Activated naive CD8-positive, alpha-beta T cell treated with anti-CD3 and anti-CD28 coated beads, Interleukin-2, amount 10 ng/mL, durations not matched to agents 7 days and 5 days (primary cell): ENCODE results near the gene GBX2. TPM values are rescaled to one million over a fixed set of nuclear protein-coding genes. Genes with fewer than 3 reads are reported as not detected.

ENCODE experiments used
- ATAC-seq: fragments of 150-1000 bp; cut with Tn5 transposase; one replicate; pipeline ENCODE4 v1.10.0; 2021; ENCODE audit warnings: low read depth, moderate library complexity
- POLR2A ChIA-PET: fragments of 350-600 bp; sonication (Branson Sonifier 250); formaldehyde crosslinking; loops from one replicate; lab custom pipeline; 2021; ENCODE audit warnings: antibody characterized with exemption; lab: Charles Lee
- DNase-seq: peaks from one replicate; pipeline ENCODE4 v3.0.0; 2021
- H3K27ac Mint-ChIP-seq: one replicate; pipeline ENCODE4 v1.8.0; 2022; ENCODE audit warnings: mild to moderate bottlenecking, mixed read lengths
- H3K27me3 Mint-ChIP-seq: one replicate; pipeline ENCODE4 v1.8.0; 2022; ENCODE audit warnings: mild to moderate bottlenecking, moderate library complexity, mixed read lengths
- H3K36me3 Mint-ChIP-seq: one replicate; pipeline ENCODE4 v1.8.0; 2021; ENCODE audit warnings: mild to moderate bottlenecking, mixed read lengths
- H3K4me1 Mint-ChIP-seq: one replicate; pipeline ENCODE4 v1.8.0; 2021; ENCODE audit warnings: mixed read lengths
- H3K4me3 Mint-ChIP-seq: one replicate; pipeline ENCODE4 v1.8.0; 2022; ENCODE audit warnings: mild to moderate bottlenecking, moderate library complexity, mixed read lengths
- H3K9me3 Mint-ChIP-seq: one replicate; pipeline ENCODE4 v1.8.0; 2021; ENCODE audit warnings: mixed read lengths
- total RNA-seq, 2 experiments: library from RNA; stranded (reverse); gene quantifications; one replicate each; pipeline ENCODE4 v1.2.3, GENCODE V29; 2021

Gene GBX2
- total RNA-seq, 2 experiments from 2014 or later: not detected

GRCh38 chr2:236205867-236206645 is 37.9 kb upstream of the GBX2 start:
- H3K4me3 Mint-ChIP-seq: no peak overlapping the region
- DNase-seq (no peak), ATAC-seq (no peak)
- no peak overlapping the region for H3K27ac Mint-ChIP-seq
- no peaks in the 10 kb centered on the region for H3K27me3 Mint-ChIP-seq
- POLR2A ChIA-PET: no interaction called here
- no peaks in the 10 kb centered on the region for H3K4me1 Mint-ChIP-seq
- no peaks in the 10 kb centered on the region for H3K36me3 Mint-ChIP-seq
- peaks cover 2% of the 10 kb centered on the region for H3K9me3 Mint-ChIP-seq

GRCh38 chr2:236204953-236205352 is 36.8 kb upstream of the GBX2 start:
- POLR2A ChIA-PET: no interaction called here
- DNase-seq (no peak), ATAC-seq (no peak)
- Mint-ChIP-seq H3K4me3 (no peak overlapping the region), H3K9me3 (peaks cover 2% of the 10 kb centered on the region), H3K27ac (no peak overlapping the region), H3K36me3 (no peaks in the 10 kb centered on the region), H3K27me3 (no peaks in the 10 kb centered on the region), H3K4me1 (no peaks in the 10 kb centered on the region)

- Mint-ChIP-seq H3K27me3 (no peaks in the 10 kb centered on the region), H3K27ac (no peak overlapping the region), H3K9me3 (no peaks in the 10 kb centered on the region), H3K36me3 (no peaks in the 10 kb centered on the region), H3K4me1 (no peaks in the 10 kb centered on the region), H3K4me3 (no peak overlapping the region)
- ATAC-seq (no peak), DNase-seq (no peak)
- POLR2A ChIA-PET: no interaction called here
Observed at GRCh38 chr2:236200378-236200777, 32.2 kb upstream of the GBX2 start.

DNA sequence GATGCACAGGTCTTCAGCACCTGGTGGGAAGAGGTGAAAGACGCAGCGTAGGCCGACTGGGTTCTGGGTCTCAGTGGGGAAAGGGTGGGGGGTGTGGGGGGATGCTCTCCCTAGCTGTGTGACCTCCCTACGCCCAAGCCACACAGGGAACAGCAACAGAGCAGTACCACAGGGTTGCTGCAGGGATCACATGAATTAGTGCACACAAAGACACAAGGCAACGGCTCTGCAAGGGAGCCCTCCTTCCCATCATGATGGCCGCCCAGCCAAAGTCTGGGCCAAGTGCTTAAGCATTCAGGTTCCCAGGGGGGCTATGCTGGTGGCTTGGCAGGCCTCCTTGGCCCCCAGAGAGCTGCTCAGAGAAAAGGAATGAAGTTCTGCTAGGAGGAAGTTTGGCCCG is 28.2 kb upstream of the GBX2 start:
- no peak overlapping the region for H3K27ac Mint-ChIP-seq
- no peak overlapping the region for H3K4me3 Mint-ChIP-seq
- ATAC-seq (no peak), DNase-seq (no peak)
- H3K27me3 Mint-ChIP-seq: no peaks in the 10 kb centered on the region
- no peaks in the 10 kb centered on the region for H3K4me1 Mint-ChIP-seq
- H3K9me3 Mint-ChIP-seq: no peaks in the 10 kb centered on the region
- POLR2A ChIA-PET: no interaction called here
- H3K36me3 Mint-ChIP-seq: no peaks in the 10 kb centered on the region

DNA sequence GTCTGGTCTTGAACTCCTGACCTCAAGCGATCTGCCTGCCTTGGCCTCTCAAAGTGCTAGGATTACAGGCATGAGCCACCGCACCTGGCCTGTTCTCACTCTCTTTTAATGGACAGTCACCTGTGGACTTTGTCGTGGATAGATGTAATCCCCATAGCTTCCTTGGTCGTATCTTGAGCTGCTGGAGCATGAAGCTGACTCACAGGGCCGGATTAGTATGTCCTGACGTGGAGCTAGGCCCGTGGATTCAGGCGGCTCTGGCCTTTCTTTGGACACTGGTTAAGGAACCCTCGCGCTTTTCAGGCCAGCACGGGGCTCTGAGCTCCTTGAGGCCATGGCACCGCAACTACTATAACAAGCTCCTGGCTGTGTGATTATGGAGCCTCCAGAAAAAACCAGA is 27.5 kb upstream of the GBX2 start:
- POLR2A ChIA-PET: no interaction called here
- ATAC-seq (no peak), DNase-seq (no peak)
- no peak overlapping the region for H3K4me3 Mint-ChIP-seq
- no peaks in the 10 kb centered on the region for H3K27me3 Mint-ChIP-seq
- no peak overlapping the region for H3K27ac Mint-ChIP-seq
- H3K9me3 Mint-ChIP-seq: no peaks in the 10 kb centered on the region
- no peaks in the 10 kb centered on the region for H3K36me3 Mint-ChIP-seq
- H3K4me1 Mint-ChIP-seq: no peaks in the 10 kb centered on the region

DNA sequence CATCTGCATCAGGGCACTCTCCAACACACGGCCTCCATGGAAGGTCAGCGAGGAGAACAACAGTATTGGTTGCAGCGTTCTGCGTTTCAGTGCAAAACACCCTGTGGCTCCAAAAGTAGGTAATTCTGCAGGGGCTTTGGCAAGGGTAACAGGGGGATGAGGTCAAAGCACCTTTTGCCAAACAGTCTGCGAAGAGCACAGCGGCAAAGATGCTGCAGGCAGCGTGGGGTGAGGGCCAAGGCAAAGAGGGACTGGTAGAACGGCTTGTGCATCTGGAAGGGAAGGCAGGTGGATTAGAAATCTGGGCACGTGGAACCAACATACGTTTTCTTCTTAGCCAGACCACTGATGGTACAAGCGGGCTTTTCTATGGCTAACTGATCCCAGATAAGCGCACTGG is 26.6 kb upstream of the GBX2 start:
- Mint-ChIP-seq H3K4me3 (no peak overlapping the region), H3K27me3 (no peaks in the 10 kb centered on the region), H3K4me1 (no peaks in the 10 kb centered on the region), H3K27ac (no peak overlapping the region), H3K9me3 (no peaks in the 10 kb centered on the region), H3K36me3 (no peaks in the 10 kb centered on the region)
- POLR2A ChIA-PET: no interaction called here
- DNase-seq (no peak), ATAC-seq (no peak)

- Mint-ChIP-seq H3K36me3 (no peaks in the 10 kb centered on the region), H3K9me3 (no peaks in the 10 kb centered on the region), H3K4me3 (no peak overlapping the region), H3K27ac (no peak overlapping the region), H3K27me3 (no peaks in the 10 kb centered on the region), H3K4me1 (no peaks in the 10 kb centered on the region)
- ATAC-seq (no peak), DNase-seq (no peak)
- POLR2A ChIA-PET: no interaction called here
Observed at GRCh38 chr2:236193026-236193425, 24.8 kb upstream of the GBX2 start.

DNA sequence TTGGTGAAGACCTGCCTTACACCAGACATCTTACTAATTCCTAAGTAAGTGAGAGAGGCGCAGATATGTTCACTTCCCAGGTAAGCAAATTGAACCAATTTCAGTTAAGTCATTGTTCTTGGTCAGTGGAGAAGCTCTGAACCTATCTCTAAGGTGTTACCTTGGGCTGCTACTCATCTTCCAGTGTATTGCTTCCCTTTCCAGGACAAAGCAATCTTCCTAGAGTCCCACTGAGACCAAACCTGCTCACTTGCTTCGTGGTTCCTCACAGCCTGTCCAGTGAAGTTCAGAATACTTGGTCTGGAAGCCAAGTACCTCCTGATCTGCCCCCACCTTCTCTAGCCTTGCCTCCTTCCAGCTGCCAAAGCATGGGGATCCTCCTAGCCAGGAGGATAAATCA is 22.5 kb upstream of the GBX2 start:
- no peaks in the 10 kb centered on the region for H3K4me1 Mint-ChIP-seq

GRCh38 chr2:236184701-236185100 is 16.5 kb upstream of the GBX2 start:
- POLR2A ChIA-PET: no interaction called here
- Mint-ChIP-seq H3K27ac (no peak overlapping the region), H3K36me3 (no peaks in the 10 kb centered on the region), H3K27me3 (peaks cover 20% of the 10 kb centered on the region), H3K4me1 (peaks cover 3% of the 10 kb centered on the region), H3K9me3 (no peaks in the 10 kb centered on the region), H3K4me3 (no peak overlapping the region)
- DNase-seq (no peak), ATAC-seq (no peak)

More for the DNA sequence above, 22.5 kb upstream of the GBX2 start:
- H3K36me3 Mint-ChIP-seq: no peaks in the 10 kb centered on the region
- DNase-seq: no peak
- no peak overlapping the region for H3K4me3 Mint-ChIP-seq
- no peak for ATAC-seq
- H3K9me3 Mint-ChIP-seq: no peaks in the 10 kb centered on the region
- peaks cover 1% of the 10 kb centered on the region for H3K27me3 Mint-ChIP-seq
- no peak overlapping the region for H3K27ac Mint-ChIP-seq
- POLR2A ChIA-PET: no interaction called here

- Mint-ChIP-seq H3K4me3 (no peak overlapping the region), H3K9me3 (no peaks in the 10 kb centered on the region), H3K27ac (peak overlapping the region; percentile 67)
Observed at GRCh38 chr2:236180831-236181453, 12.8 kb upstream of the GBX2 start.

DNA sequence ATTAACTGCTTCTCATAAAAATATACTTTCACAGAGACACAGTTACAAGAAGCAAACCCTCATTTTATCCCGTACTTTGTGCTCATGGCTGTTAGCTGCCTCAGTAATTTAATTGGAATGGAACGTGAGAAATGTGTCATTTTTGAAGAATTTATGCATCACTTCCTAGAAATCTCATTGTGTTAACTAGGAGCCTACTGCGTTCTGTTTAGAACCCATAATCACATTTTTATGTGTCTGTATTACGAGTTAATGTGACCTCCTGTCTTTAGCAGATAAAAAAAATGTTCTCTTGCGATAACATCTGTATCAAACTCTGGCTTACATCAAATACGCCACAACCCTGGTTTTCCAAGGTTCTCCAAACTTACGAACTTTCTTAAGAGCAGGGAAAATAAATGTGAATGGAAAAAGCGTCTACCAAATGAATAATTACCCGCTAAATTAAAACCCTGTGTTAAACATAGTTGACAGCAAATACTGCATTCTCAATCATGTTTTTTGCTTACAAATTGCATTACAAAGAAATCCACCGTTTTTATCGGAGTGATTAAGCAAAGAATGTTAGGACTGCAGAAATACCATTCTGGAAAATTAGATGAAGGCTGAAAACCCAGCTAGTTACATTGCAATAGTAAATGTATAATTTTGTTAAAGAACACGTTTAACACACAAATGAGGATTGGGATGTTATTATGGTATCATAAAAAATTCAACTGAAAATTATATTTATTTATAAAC is 12.1 kb upstream of the GBX2 start:
- no peak overlapping the region for H3K27ac Mint-ChIP-seq
- H3K9me3 Mint-ChIP-seq: no peaks in the 10 kb centered on the region
- H3K36me3 Mint-ChIP-seq: no peaks in the 10 kb centered on the region
- peaks cover 51% of the 10 kb centered on the region for H3K27me3 Mint-ChIP-seq
- no peak for DNase-seq
- H3K4me3 Mint-ChIP-seq: no peak overlapping the region
- H3K4me1 Mint-ChIP-seq: peaks cover 3% of the 10 kb centered on the region
- no peak for ATAC-seq
- POLR2A ChIA-PET: no interaction called here

More at GRCh38 chr2:236180831-236181453, 12.8 kb upstream of the GBX2 start:
- Mint-ChIP-seq H3K27me3 (peaks cover 49% of the 10 kb centered on the region), H3K4me1 (peaks cover 3% of the 10 kb centered on the region), H3K36me3 (no peaks in the 10 kb centered on the region)
- no peak for ATAC-seq
- no peak for DNase-seq
- POLR2A ChIA-PET: no interaction called here

DNA sequence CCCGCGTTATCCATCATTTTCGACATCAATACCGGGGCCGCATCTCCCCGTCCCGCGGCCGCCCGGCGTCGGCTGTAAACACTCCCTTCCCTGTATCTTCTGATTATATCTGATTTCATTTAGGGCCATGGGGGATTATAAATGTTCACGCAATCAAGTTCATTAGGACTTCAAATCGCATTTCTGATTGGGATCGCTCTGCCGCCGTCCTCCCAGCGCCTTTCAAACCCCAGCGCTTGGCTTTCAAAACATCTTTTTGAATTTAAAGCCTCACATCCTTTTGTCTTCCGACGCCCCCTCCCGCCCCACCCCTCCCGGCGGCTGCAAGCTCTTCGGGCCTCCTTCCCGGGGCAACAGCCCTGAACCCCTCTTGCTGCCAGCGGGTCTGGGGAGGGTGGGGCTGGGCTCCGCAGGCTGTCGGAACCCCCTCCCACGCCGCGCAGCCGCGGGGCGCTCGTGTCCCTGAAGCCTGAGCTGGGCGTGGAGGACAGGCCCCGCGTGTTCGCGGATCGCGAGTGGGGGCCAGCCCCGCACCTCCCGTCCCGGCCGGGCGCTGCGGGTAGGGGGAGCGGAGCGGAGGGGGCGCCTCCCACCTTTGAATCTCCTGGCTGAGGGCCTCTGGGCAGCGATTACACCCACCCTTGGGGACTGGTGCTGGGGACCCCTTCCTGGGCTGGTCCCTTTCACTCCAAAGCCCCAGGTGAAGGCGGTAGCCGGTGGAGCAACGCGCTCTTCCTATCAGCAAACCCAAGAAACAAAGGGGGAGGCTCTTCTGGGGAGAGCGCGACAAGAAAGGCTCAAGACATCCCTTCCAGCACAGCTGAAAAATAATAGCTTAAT is 11.3 kb upstream of the GBX2 start:
- ATAC-seq (no peak), DNase-seq (no peak)
- Mint-ChIP-seq H3K27me3 (peaks cover 59% of the 10 kb centered on the region), H3K4me1 (peaks cover 3% of the 10 kb centered on the region), H3K4me3 (no peak overlapping the region), H3K9me3 (no peaks in the 10 kb centered on the region), H3K36me3 (no peaks in the 10 kb centered on the region), H3K27ac (no peak overlapping the region)
- POLR2A ChIA-PET: no interaction called here

DNA sequence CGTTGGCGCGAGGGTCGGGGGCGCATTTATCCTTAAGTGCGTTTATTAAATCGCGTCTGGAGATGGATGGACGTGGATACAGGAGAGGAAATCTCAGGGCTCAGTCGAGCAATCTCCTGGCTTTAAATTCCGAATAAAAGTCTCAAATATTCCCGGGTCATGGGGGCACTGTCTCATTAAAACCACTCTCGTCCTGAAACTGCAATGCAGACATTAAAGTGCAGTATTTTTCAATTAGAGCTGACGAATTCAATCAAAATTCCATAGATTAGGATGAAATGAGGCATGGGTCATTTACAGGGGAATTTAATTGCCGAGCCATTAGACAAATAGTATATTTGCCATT is 10.7 kb upstream of the GBX2 start:
- H3K36me3 Mint-ChIP-seq: no peaks in the 10 kb centered on the region
- H3K27ac Mint-ChIP-seq: no peak overlapping the region
- no peak for ATAC-seq
- POLR2A ChIA-PET: no interaction called here
- DNase-seq: no peak
- H3K9me3 Mint-ChIP-seq: no peaks in the 10 kb centered on the region
- no peak overlapping the region for H3K4me3 Mint-ChIP-seq
- peaks cover 3% of the 10 kb centered on the region for H3K4me1 Mint-ChIP-seq
- peaks cover 65% of the 10 kb centered on the region for H3K27me3 Mint-ChIP-seq
